Activated naive CD8-positive, alpha-beta T cell treated with anti-CD3 and anti-CD28 coated beads for 36 hours (primary cell): ENCODE measurements around the gene COBL. TPM values are rescaled to one million over a fixed set of nuclear protein-coding genes. Genes with fewer than 3 reads are reported as not detected.

Source experiments
- DNase-seq: peaks from one replicate; pipeline ENCODE4 v3.0.0; 2021
- H3K27ac Mint-ChIP-seq: one replicate; pipeline ENCODE4 v1.8.0; 2022; ENCODE audit warnings: mild to moderate bottlenecking, moderate library complexity, mixed read lengths
- H3K27me3 Mint-ChIP-seq: one replicate; pipeline ENCODE4 v1.8.0; 2022; ENCODE audit warnings: mild to moderate bottlenecking, mixed read lengths
- H3K36me3 Mint-ChIP-seq: one replicate; pipeline ENCODE4 v1.8.0; 2021; ENCODE audit warnings: mild to moderate bottlenecking, mixed read lengths
- H3K4me1 Mint-ChIP-seq: one replicate; pipeline ENCODE4 v1.8.0; 2021; ENCODE audit warnings: mixed read lengths
- H3K4me3 Mint-ChIP-seq: one replicate; pipeline ENCODE4 v1.8.0; 2022; ENCODE audit warnings: mild to moderate bottlenecking, moderate library complexity, mixed read lengths
- H3K9me3 Mint-ChIP-seq: one replicate; pipeline ENCODE4 v1.8.0; 2022; ENCODE audit warnings: mixed read lengths
- total RNA-seq, 2 experiments: library from RNA; stranded (reverse); gene quantifications; one replicate each; pipeline ENCODE4 v1.2.3, GENCODE V29; 2021

COBL gene
- total RNA-seq, 2 experiments from 2014 or later, result not detected

DNA sequence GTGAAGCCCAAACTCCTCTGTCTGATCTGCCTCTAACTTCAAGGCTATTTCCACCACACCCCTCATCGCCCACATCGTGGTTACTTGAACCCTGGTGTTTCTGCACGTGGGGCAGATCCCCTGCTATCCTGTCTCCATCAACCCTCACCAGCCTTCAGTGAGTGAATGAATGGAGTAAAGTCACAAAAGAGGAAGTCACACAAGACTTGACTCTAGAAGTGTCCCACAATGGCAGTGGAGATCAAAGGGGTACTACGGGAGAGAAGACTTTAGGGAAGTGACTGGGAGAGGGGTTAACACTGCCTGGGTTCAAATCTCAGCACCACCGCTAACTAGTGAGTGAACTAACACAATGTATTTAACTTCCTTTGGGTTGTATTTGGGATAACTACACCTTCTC, 85.9 kb downstream of the COBL start:
- no peak overlapping the region for H3K4me3 Mint-ChIP-seq
- no peaks in the 10 kb centered on the region for H3K27me3 Mint-ChIP-seq
- H3K4me1 Mint-ChIP-seq, result no peaks in the 10 kb centered on the region
- no peaks in the 10 kb centered on the region for H3K9me3 Mint-ChIP-seq
- no peak for DNase-seq
- H3K27ac Mint-ChIP-seq, result no peak overlapping the region
- H3K36me3 Mint-ChIP-seq, result no peaks in the 10 kb centered on the region

- Mint-ChIP-seq H3K27ac (no peak overlapping the region), H3K36me3 (no peaks in the 10 kb centered on the region), H3K27me3 (no peaks in the 10 kb centered on the region), H3K4me1 (no peaks in the 10 kb centered on the region), H3K4me3 (no peak overlapping the region), H3K9me3 (no peaks in the 10 kb centered on the region)
- DNase-seq, result no peak
Measured at GRCh38 chr7:51230324-51230625, 86.3 kb downstream of the COBL start.

- no peak for DNase-seq
- no peaks in the 10 kb centered on the region for H3K4me1 Mint-ChIP-seq
- no peak overlapping the region for H3K27ac Mint-ChIP-seq
- H3K27me3 Mint-ChIP-seq, result no peaks in the 10 kb centered on the region
- H3K9me3 Mint-ChIP-seq, result no peaks in the 10 kb centered on the region
- H3K36me3 Mint-ChIP-seq, result no peaks in the 10 kb centered on the region
- H3K4me3 Mint-ChIP-seq, result no peak overlapping the region
Measured at GRCh38 chr7:51229620-51230323, 86.8 kb downstream of the COBL start.

DNA sequence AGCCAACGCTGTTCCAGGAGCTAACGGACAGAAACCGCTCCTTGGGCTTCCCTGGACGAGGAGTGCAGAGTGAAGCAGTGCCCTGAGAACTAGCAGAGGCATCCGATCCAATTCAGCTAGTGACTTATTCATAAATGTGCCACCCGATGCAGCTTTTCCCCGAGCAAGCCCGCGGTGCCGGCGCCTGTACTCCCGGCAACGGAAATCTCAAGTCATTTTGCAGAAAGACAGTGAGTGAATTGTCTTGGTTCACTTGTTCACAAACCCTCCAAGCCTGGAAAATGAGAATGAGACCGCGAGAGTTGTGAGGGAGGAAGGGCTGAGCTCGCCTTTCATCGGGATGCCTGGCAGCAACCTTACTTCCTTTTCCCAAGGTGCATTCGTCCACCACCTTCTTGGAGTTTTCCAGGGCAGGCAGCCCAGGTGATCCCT, 87.5 kb downstream of the COBL start:
- Mint-ChIP-seq H3K4me3 (no peak overlapping the region), H3K4me1 (no peaks in the 10 kb centered on the region), H3K36me3 (no peaks in the 10 kb centered on the region), H3K27me3 (no peaks in the 10 kb centered on the region), H3K9me3 (no peaks in the 10 kb centered on the region), H3K27ac (no peak overlapping the region)
- DNase-seq, result no peak

DNA sequence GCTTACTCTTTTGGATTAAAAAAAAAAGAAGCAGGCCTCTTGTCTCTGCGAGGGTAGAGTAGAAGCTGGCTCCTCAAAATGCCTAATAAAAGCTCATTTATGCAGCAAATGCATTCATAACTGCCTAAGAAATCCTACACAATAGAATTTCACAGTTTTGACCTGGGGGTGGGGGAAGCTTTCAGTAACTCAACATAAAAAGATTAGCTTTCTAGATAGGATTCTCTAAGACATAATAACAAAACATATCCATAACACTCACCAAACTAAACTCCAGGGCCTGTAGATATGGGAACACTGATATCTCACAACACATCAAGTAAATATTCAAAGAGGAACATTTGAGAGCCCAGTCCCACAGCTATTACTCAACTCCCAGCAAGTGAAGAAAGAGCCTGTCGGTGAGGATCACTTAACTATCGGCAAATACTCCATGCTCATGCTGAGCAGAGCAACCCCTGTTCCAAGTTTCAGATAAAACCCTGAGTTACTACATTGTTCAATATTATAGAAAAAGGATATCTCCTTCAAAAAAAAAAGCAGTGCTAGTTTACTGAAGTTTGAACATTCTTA, 88.1 kb downstream of the COBL start:
- no peak overlapping the region for H3K27ac Mint-ChIP-seq
- H3K4me1 Mint-ChIP-seq, result no peaks in the 10 kb centered on the region
- no peaks in the 10 kb centered on the region for H3K27me3 Mint-ChIP-seq
- H3K36me3 Mint-ChIP-seq, result no peaks in the 10 kb centered on the region
- no peak for DNase-seq
- no peak overlapping the region for H3K4me3 Mint-ChIP-seq
- no peaks in the 10 kb centered on the region for H3K9me3 Mint-ChIP-seq

GRCh38 chr7:51227861-51228260, 88.7 kb downstream of the COBL start:
- Mint-ChIP-seq H3K9me3 (no peaks in the 10 kb centered on the region), H3K27ac (no peak overlapping the region), H3K4me1 (no peaks in the 10 kb centered on the region), H3K4me3 (no peak overlapping the region), H3K27me3 (no peaks in the 10 kb centered on the region), H3K36me3 (no peaks in the 10 kb centered on the region)
- DNase-seq, result no peak

DNA sequence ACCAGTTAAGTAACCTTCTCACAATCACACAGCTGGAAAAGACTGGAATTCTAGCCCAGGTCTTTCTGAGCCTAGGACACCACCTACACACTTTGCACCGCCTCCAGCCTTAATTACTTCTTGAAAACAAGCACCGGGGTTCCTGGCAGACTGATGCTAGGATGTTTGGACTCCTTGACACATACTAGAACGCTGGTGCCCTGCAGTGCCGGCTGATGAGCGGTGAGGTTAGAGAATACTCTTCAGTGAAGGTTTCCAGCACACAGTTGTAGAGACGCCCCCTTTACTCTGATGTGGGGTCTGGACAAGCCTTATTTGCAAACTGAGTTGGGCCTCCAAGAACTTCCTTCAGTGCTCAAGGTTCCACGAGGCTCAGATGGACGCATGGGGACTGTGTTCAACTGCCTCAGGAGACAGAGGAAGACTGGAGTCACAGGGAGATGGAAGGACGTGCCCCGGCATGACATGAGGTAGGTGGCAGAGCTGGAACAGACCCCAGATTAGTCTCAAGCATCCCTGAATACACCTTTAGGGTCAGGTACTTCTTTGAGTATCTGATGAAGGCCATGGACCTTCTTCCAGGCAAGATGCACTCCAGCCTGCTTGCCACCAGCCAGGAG, 89.6 kb downstream of the COBL start:
- Mint-ChIP-seq H3K27ac (no peak overlapping the region), H3K36me3 (no peaks in the 10 kb centered on the region), H3K9me3 (no peaks in the 10 kb centered on the region), H3K4me1 (no peaks in the 10 kb centered on the region), H3K4me3 (no peak overlapping the region), H3K27me3 (no peaks in the 10 kb centered on the region)
- DNase-seq, result no peak

GRCh38 chr7:51226063-51226755, 90.4 kb downstream of the COBL start:
- Mint-ChIP-seq H3K27me3 (no peaks in the 10 kb centered on the region), H3K36me3 (no peaks in the 10 kb centered on the region), H3K4me1 (no peaks in the 10 kb centered on the region), H3K27ac (no peak overlapping the region), H3K9me3 (no peaks in the 10 kb centered on the region), H3K4me3 (no peak overlapping the region)
- no peak for DNase-seq

DNA sequence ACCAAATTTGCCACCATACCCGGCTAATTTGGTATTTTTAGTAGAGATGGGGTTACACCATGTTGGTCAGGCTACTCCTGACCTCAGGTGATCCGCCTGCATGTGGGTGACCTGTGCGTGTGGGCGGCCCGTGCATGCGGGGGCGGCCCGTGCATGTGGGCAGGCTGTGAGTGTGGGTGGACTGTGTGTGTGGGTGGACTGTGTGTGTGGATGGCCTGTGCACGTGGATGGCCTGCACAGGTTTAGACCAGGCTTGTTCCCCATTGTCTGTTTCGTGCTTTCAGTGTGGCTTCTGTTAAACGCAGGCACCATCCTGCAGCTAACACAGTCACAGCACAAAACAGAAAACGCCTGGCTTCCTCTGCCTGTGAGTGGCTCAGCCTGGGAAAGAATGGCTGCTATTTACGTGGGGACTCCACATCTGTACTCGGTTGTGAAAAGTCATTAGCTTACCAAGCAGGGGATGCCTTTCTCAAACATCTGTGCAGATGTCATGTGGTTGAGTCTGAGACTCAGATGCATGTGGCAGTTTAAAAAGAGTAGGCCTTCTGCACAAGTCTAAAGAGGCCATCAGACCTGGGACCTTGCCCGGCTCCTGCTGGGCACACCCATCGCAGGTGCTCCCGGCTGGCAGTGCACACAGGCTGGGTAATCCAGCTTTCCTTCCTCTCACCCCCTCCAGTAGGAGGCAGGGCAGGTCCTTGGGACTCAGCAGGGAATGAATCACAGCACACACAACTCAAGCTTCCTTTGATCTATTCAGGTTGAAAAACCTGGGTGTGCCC, 91.6 kb downstream of the COBL start:
- Mint-ChIP-seq H3K36me3 (no peaks in the 10 kb centered on the region), H3K4me1 (no peaks in the 10 kb centered on the region), H3K4me3 (no peak overlapping the region), H3K27me3 (no peaks in the 10 kb centered on the region), H3K27ac (no peak overlapping the region), H3K9me3 (no peaks in the 10 kb centered on the region)
- no peak for DNase-seq

- no peak overlapping the region for H3K4me3 Mint-ChIP-seq
- no peak overlapping the region for H3K27ac Mint-ChIP-seq
- H3K9me3 Mint-ChIP-seq, result no peaks in the 10 kb centered on the region
- no peak for DNase-seq
- no peaks in the 10 kb centered on the region for H3K27me3 Mint-ChIP-seq
- H3K36me3 Mint-ChIP-seq, result no peaks in the 10 kb centered on the region
- H3K4me1 Mint-ChIP-seq, result no peaks in the 10 kb centered on the region
Measured at GRCh38 chr7:51223505-51223904, 93.1 kb downstream of the COBL start.

GRCh38 chr7:51222916-51223315, 93.7 kb downstream of the COBL start:
- Mint-ChIP-seq H3K36me3 (no peaks in the 10 kb centered on the region), H3K9me3 (no peaks in the 10 kb centered on the region), H3K27ac (no peak overlapping the region), H3K4me3 (no peak overlapping the region), H3K4me1 (no peaks in the 10 kb centered on the region), H3K27me3 (no peaks in the 10 kb centered on the region)
- DNase-seq, result no peak

GRCh38 chr7:51220226-51220625, 96.4 kb downstream of the COBL start:
- DNase-seq, result no peak

DNA sequence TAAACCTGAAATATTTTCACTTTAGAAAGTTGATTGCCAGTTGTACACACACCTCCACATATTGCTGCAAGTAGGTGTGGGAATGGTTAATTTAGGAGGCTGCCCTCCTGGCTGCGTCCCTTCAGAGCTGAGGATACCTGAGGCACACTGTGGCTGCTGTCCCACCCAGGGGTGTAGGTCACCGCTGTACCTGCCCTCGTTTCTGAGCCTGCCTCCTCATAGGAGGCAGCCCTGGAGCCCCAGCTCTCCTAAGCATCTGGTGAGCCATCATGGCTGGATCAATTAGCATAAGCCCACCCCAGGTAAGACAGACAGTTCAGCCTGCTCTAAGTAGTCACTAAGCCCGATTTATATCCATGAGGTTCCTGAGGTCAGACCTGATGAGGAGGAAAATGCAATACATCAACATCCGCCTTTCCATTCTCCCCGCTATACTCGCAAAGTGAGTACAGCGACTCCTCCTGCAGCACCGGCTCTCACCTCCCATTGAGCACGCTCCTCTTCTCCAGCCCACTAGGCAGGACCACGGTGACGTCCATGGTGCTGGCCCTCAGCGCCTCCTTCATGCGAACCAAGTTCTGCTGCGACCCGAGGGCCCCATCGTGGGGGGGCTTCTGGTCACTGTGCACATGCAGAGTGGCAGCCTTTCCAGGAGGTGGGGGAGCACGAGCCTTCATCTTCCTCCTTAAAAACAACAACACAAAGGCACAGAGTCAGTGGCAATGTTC, 97.2 kb downstream of the COBL start:
- Mint-ChIP-seq H3K27me3 (no peaks in the 10 kb centered on the region), H3K36me3 (no peaks in the 10 kb centered on the region), H3K4me1 (no peaks in the 10 kb centered on the region), H3K9me3 (no peaks in the 10 kb centered on the region), H3K4me3 (no peak overlapping the region), H3K27ac (no peak overlapping the region)
- DNase-seq, result no peak

More at GRCh38 chr7:51220226-51220625, 96.4 kb downstream of the COBL start:
- Mint-ChIP-seq H3K4me3 (no peak overlapping the region), H3K27ac (no peak overlapping the region), H3K4me1 (no peaks in the 10 kb centered on the region), H3K9me3 (no peaks in the 10 kb centered on the region), H3K36me3 (no peaks in the 10 kb centered on the region), H3K27me3 (no peaks in the 10 kb centered on the region)

- Mint-ChIP-seq H3K4me3 (no peak overlapping the region), H3K36me3 (no peaks in the 10 kb centered on the region), H3K4me1 (no peaks in the 10 kb centered on the region), H3K27ac (no peak overlapping the region), H3K27me3 (no peaks in the 10 kb centered on the region), H3K9me3 (no peaks in the 10 kb centered on the region)
- no peak for DNase-seq
Measured at GRCh38 chr7:51217804-51218203, 98.8 kb downstream of the COBL start.
